ENCODE results near the gene SS18L1. TPM values are rescaled to one million over a fixed set of nuclear protein-coding genes. Genes with fewer than 3 reads are reported as not detected.

Gene SS18L1
- polyA plus RNA-seq, 1 of the 3 experiments (the other 2 are of a cell fraction): 10.7 TPM

- Histone ChIP-seq H3K4me3 (ENCODE audit: low read depth in 2 of 2, low read length in 1 of 2) (no peak overlapping the region), H3K4me1 (ENCODE audit: control insufficient read depth in 1 of 2, insufficient read depth in 2 of 2, low read depth in 1 of 2, low read length in 1 of 2) (peaks cover 0 to 14% of the 10 kb centered on the region in 2 experiments; a peak in 1 of 4 replicates), H3K27ac (ENCODE audit: low read depth in 2 of 2, low read length in 1 of 2) (no peak overlapping the region), H3K9me2 (no peaks in the 10 kb centered on the region), H3K4me2 (no peak overlapping the region), H3K79me2 (ENCODE audit: insufficient read depth) (no peaks in the 10 kb centered on the region), H3K27me3 (ENCODE audit: insufficient read depth) (no peaks in the 10 kb centered on the region), H2AFZ (ENCODE audit: low read depth) (no peak overlapping the region), H3K9me3 (0 out of 2 replicates have a peak, but pooled peaks cover 4% of the 10 kb centered on the region), H3F3A (replicated peaks; ENCODE audit: insufficient read depth) (no peaks in the 10 kb centered on the region), H3K9ac (no peak overlapping the region), H3K36me3 (replicated peaks in 1 of 2; ENCODE audit: control insufficient read depth in 1 of 2, insufficient read depth in 2 of 2, low read length in 1 of 2) (no peaks in the 10 kb centered on the region), H4K20me1 (ENCODE audit: insufficient read depth) (no peaks in the 10 kb centered on the region)
- POLR2A ChIA-PET: interaction anchor here (1.3 kb wide), 1 partner anchor 10 kb away, joined by 5 read pairs; the partner anchor contains the start of gene LSM14B
- CTCF ChIA-PET: interaction anchor here (1.1 to 1.5 kb wide), 3 partner anchors 23 to 102 kb away, joined by 3 to 4 read pairs (median 3); no protein-coding TSS in a partner anchor
- DNase-seq: no peak
- TF ChIP-seq SMC3 (IDR thresholded peaks at IDR 0.05; ENCODE audit: low read depth, low read length) (no peak), YY1 (IDR thresholded peaks at IDR 0.05; ENCODE audit: low read depth) (no peak), FOXJ3 (CRISPR knock-in tag; IDR thresholded peaks at IDR 0.05) (no peak)
- TF ChIP-seq, protein P1, sequence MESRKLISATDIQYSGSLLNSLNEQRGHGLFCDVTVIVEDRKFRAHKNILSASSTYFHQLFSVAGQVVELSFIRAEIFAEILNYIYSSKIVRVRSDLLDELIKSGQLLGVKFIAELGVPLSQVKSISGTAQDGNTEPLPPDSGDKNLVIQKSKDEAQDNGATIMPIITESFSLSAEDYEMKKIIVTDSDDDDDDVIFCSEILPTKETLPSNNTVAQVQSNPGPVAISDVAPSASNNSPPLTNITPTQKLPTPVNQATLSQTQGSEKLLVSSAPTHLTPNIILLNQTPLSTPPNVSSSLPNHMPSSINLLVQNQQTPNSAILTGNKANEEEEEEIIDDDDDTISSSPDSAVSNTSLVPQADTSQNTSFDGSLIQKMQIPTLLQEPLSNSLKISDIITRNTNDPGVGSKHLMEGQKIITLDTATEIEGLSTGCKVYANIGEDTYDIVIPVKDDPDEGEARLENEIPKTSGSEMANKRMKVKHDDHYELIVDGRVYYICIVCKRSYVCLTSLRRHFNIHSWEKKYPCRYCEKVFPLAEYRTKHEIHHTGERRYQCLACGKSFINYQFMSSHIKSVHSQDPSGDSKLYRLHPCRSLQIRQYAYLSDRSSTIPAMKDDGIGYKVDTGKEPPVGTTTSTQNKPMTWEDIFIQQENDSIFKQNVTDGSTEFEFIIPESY (IDR thresholded peaks at IDR 0.05; ENCODE audit: borderline replicate concordance, low read depth): no peak
- 28% methylated on average over 3 of the region's 6 CpGs for WGBS (ENCODE audit: low lambda C conversion rate)
These were observed 31.2 kb upstream of the SS18L1 start for GRCh38 chr20:62112368-62112767.

- CTCF ChIA-PET: interaction anchor here (0.7 kb wide), 1 partner anchor 105 kb away, joined by 3 read pairs; no protein-coding TSS in a partner anchor
- TF ChIP-seq NFIC (IDR thresholded peaks at IDR 0.05; ENCODE audit: borderline replicate concordance) (no peak), NRF1 (IDR thresholded peaks at IDR 0.05; ENCODE audit: low read depth, low read length) (no peak), GABPA (IDR thresholded peaks at IDR 0.05; ENCODE audit: low read depth) (no peak), SIN3A (IDR thresholded peaks at IDR 0.05; ENCODE audit: borderline replicate concordance, low read depth, low read length) (no peak), MXI1 (IDR thresholded peaks at IDR 0.05; ENCODE audit: low read depth, low read length) (no peak), EZH2phosphoT487 (IDR thresholded peaks at IDR 0.05; ENCODE audit: borderline replicate concordance, low read depth) (no peak), YY1 (IDR thresholded peaks at IDR 0.05; ENCODE audit: low read depth) (no peak), MEF2A (IDR thresholded peaks at IDR 0.05; ENCODE audit: borderline replicate concordance, low read depth) (no peak), FOXM1 (IDR thresholded peaks at IDR 0.05; ENCODE audit: low read depth) (no peak), FOSL2 (IDR thresholded peaks at IDR 0.05; ENCODE audit: borderline replicate concordance, low read depth) (no peak), IRF3 (IDR thresholded peaks at IDR 0.05; ENCODE audit: low read depth, low read length) (no peak), FOXJ3 (CRISPR knock-in tag; IDR thresholded peaks at IDR 0.05) (no peak)
- TF ChIP-seq, protein P2, sequence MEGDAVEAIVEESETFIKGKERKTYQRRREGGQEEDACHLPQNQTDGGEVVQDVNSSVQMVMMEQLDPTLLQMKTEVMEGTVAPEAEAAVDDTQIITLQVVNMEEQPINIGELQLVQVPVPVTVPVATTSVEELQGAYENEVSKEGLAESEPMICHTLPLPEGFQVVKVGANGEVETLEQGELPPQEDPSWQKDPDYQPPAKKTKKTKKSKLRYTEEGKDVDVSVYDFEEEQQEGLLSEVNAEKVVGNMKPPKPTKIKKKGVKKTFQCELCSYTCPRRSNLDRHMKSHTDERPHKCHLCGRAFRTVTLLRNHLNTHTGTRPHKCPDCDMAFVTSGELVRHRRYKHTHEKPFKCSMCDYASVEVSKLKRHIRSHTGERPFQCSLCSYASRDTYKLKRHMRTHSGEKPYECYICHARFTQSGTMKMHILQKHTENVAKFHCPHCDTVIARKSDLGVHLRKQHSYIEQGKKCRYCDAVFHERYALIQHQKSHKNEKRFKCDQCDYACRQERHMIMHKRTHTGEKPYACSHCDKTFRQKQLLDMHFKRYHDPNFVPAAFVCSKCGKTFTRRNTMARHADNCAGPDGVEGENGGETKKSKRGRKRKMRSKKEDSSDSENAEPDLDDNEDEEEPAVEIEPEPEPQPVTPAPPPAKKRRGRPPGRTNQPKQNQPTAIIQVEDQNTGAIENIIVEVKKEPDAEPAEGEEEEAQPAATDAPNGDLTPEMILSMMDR (IDR thresholded peaks at IDR 0.05): no peak
- TF ChIP-seq, protein P1 (IDR thresholded peaks at IDR 0.05; ENCODE audit: borderline replicate concordance, low read depth): no peak
- TF ChIP-seq, protein P3, sequence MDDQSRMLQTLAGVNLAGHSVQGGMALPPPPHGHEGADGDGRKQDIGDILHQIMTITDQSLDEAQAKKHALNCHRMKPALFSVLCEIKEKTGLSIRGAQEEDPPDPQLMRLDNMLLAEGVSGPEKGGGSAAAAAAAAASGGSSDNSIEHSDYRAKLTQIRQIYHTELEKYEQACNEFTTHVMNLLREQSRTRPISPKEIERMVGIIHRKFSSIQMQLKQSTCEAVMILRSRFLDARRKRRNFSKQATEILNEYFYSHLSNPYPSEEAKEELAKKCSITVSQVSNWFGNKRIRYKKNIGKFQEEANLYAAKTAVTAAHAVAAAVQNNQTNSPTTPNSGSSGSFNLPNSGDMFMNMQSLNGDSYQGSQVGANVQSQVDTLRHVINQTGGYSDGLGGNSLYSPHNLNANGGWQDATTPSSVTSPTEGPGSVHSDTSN (IDR thresholded peaks at IDR 0.05): no peak
- TF ChIP-seq, protein P4, sequence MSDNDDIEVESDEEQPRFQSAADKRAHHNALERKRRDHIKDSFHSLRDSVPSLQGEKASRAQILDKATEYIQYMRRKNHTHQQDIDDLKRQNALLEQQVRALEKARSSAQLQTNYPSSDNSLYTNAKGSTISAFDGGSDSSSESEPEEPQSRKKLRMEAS (IDR thresholded peaks at IDR 0.05; ENCODE audit: low read depth): no peak
These were observed 28.7 kb upstream of the SS18L1 start for GRCh38 chr20:62114894-62115293.

More at GRCh38 chr20:62114894-62115293, 28.7 kb upstream of the SS18L1 start:
- Histone ChIP-seq H3K9me2 (no peaks in the 10 kb centered on the region), H3K27ac (ENCODE audit: low read depth in 2 of 2, low read length in 1 of 2) (no peak overlapping the region), H3K4me1 (ENCODE audit: control insufficient read depth in 1 of 2, insufficient read depth in 2 of 2, low read depth in 1 of 2, low read length in 1 of 2) (peaks cover 0 to 23% of the 10 kb centered on the region in 2 experiments; a peak in 1 of 4 replicates), H2AFZ (ENCODE audit: low read depth) (no peak overlapping the region), H3K9ac (no peak overlapping the region), H3K4me3 (ENCODE audit: low read depth in 2 of 2, low read length in 1 of 2) (no peak overlapping the region), H3K36me3 (replicated peaks in 1 of 2; ENCODE audit: control insufficient read depth in 1 of 2, insufficient read depth in 2 of 2, low read length in 1 of 2) (no peaks in the 10 kb centered on the region), H3F3A (replicated peaks; ENCODE audit: insufficient read depth) (no peaks in the 10 kb centered on the region), H3K27me3 (ENCODE audit: insufficient read depth) (no peaks in the 10 kb centered on the region), H3K9me3 (no peaks in the 10 kb centered on the region), H3K79me2 (ENCODE audit: insufficient read depth) (no peaks in the 10 kb centered on the region), H3K4me2 (no peak overlapping the region), H4K20me1 (ENCODE audit: insufficient read depth) (no peaks in the 10 kb centered on the region)
- WGBS (ENCODE audit: low lambda C conversion rate): 80% methylated on average over 5 of the region's 8 CpGs
- DNase-seq: no peak
- POLR2A ChIA-PET: interaction anchor here (1.3 kb wide), 1 partner anchor 48 kb away, joined by 4 read pairs; no protein-coding TSS in a partner anchor

Data from SK-N-SH (cell line).